GM18951 (cell line): ENCODE data around the gene ZNF407.

Source experiments
- POLR2A ChIP-seq: IDR thresholded peaks from 4 replicates; pipeline ENCODE4 v1.6.1; 2011; ENCODE audit warnings: mild to moderate bottlenecking; ENCODE audit not compliant: insufficient read length, insufficient read depth; ENCODE audit errors: extremely low read depth
- in situ Hi-C: fragments of 300-500 bp; cut with MboI; formaldehyde crosslinking; loops from one replicate; pipeline ENCODE4 v1.12.0; 2022; ENCODE audit warnings: low sequenced_read_pairs, mixed read lengths, inconsistent platforms; ENCODE audit not compliant: unreplicated experiment

ZNF407 gene, protein sequence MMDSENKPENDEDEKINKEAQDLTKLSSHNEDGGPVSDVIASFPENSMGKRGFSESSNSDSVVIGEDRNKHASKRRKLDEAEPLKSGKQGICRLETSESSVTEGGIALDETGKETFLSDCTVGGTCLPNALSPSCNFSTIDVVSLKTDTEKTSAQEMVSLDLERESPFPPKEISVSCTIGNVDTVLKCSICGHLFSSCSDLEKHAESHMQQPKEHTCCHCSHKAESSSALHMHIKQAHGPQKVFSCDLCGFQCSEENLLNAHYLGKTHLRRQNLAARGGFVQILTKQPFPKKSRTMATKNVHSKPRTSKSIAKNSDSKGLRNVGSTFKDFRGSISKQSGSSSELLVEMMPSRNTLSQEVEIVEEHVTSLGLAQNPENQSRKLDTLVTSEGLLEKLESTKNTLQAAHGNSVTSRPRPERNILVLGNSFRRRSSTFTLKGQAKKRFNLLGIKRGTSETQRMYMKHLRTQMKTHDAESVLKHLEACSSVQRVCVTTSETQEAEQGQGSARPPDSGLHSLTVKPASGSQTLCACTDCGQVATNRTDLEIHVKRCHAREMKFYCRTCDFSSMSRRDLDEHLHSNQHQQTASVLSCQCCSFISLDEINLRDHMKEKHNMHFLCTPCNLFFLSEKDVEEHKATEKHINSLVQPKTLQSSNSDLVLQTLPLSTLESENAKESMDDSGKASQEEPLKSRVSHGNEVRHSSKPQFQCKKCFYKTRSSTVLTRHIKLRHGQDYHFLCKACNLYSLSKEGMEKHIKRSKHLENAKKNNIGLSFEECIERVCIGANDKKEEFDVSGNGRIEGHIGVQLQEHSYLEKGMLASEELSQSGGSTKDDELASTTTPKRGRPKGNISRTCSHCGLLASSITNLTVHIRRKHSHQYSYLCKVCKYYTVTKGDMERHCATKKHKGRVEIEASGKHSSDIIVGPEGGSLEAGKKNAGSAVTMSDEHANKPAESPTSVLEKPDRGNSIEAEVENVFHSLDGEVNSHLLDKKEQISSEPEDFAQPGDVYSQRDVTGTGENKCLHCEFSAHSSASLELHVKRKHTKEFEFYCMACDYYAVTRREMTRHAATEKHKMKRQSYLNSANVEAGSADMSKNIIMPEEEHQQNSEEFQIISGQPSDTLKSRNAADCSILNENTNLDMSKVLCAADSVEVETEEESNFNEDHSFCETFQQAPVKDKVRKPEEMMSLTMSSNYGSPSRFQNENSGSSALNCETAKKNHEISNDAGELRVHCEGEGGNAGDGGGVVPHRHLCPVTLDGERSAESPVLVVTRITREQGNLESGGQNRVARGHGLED (N-terminal part only)

DNA sequence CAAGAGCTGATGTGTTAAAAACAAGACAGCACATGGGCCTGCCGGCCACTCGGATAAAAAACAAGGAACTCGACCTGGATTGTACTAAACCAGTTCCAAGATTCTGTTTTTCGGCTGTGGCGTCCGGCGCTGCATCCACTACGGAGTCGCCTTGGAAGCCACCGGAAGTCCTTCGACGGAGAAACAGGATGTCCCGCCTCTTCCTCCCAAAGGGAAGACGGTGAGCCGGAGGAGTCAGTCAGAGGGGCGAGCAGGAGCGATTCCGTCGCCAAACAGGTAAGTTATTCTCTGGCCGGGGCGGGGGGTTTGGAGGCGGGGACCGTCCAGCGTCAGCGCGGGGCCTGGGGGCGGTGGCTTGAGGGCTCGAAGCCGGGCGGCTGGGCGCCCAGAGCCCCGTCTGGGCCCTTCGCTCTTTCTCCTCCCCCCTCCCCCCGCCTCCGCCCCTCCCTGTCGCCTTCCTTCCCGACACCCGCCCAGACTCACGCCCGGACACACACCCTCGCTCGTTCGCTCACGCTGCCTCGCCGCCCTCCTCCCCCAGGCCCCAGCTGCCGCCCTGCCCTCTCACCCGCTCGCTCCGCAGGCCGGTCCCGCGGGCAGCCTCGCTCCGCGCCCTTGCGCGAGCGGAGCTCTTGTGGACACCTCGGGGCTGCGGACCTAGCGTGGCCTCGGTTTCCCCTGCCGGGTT, at the start of gene ZNF407:
Gene ZNF407, plus strand, starts transcription at position 209 of the 688 bp plus-strand sequence. CDS start 33,150 bp downstream, outside the sequence.
- in situ Hi-C loops, result no loop called here
- peak; percentile 47 for TF ChIP-seq POLR2A

DNA sequence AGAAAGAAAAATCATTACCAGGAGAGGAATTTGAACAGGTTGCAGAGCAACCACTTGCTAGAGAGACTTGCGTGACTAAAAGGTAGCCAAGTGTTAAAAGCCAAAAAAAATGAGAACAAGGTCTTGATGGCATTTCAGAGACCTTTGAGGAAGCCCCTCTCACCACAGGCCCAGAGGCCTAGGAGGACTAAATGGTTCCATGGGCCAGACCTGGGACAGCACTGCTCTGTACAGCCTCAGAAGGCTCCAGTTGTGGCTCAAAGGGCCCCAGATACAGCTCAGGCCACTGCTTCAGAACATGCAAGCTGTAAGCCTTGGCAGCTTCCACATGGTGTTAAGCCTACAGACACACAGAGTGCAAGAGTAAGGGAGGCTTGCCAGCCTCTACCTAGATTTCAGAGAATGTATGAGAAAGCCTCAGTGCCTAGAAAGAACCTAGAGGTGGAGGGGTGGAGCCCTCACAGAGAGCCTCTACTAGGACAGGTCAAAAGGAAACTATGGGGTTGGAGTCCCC, 48.0 kb upstream of the ZNF407 start:
- in situ Hi-C loops, result loop anchor here (10.0 to 25.0 kb wide), 2 partner anchors 187 to 355 kb away; no protein-coding TSS in a partner anchor
- TF ChIP-seq POLR2A, result no peak

DNA sequence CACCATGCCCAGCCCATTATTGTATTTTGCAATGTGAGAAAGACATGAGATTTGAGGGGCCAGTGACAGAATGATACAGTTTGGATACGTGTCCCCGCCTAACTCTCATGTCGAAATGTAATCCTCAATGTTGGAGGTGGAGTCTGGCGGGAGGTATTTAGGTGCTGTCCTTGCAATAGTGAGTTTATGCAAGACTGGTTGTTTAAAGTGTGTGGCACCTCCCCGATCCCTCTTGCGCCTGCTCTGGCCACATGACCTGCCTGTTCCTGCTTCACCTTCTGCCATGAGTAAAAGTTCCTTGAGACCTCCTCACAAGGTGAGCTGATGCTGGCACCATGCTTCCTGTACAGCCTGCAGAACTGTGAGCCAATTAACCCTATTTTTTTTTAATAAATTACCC, 46.8 kb upstream of the ZNF407 start:
- in situ Hi-C loops, result loop anchor here (10.0 to 25.0 kb wide), 2 partner anchors 189 to 356 kb away; no protein-coding TSS in a partner anchor

DNA sequence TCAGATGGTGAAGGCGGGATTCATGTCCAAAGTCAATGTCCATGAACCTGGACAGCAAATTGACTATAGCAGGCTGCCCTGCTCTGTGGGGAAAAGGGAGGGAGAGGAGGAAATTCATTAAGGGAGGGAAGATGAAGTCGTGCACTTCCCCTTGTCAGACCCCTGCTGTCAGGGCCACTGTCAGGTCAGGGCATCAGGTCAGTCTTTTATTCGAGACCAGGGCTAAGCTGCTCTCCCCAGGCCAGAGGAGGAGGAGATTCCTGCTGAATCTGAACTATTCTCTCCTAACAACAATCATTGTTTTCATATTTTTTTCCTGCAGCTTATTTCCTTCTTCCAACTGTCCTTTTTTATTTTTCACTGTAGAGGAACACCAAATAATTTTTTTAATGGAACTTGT, 46.2 kb upstream of the ZNF407 start:
- no peak for TF ChIP-seq POLR2A
- in situ Hi-C loops, result loop anchor here (10.0 to 25.0 kb wide), 2 partner anchors 189 to 357 kb away; no protein-coding TSS in a partner anchor

More for the DNA sequence above, 46.8 kb upstream of the ZNF407 start:
- no peak for TF ChIP-seq POLR2A

DNA sequence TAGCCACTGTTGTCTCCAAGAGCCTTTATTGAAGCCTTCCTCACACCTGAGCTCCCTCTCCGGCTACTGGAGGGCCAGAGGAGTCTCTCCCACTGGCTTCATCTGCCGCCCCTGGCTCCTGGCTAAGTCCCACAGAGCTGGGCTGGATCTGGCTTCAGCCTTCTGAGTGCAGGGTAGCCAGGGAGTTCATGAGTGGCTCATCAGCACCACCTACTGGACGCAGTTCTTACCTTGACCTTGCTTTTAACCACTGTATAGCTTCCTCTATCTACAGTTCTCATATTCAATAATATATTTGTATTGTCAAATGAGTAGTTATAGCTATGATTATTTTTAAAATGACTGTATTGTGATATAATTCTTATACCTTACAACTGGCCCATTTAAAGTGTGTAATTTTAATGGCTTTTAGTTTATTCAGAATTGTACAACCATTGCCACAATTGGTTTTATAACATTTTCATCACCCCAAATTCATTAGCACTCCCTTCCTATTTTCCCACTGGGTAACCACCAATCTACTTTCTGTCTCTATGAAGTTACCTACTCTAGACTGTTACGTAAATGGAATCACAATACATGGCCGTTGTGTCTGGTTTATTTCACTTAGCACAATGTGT, 45.6 kb upstream of the ZNF407 start:
- no peak for TF ChIP-seq POLR2A
- in situ Hi-C loops, result loop anchor here (10.0 to 25.0 kb wide), 2 partner anchors 190 to 357 kb away; no protein-coding TSS in a partner anchor

DNA sequence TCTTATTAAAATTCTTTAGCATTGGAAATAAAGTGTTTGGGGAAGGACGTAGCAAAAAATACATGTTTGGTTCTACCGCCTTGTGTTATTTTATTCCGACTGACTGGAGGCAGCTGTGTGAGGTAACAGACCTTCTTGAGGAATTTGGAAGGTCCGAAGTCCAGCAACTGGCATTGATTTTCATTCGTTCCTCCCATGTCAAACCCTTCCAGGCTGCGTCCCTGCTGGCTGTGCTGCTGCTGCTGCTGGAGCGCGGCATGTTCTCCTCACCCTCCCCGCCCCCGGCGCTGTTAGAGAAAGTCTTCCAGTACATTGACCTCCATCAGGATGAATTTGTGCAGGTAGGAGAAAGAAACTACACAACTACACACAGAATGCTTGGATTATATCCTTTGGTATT, 41.5 kb upstream of the ZNF407 start:
- in situ Hi-C loops, result loop anchor here (10.0 to 25.0 kb wide), 2 partner anchors 194 to 361 kb away; no protein-coding TSS in a partner anchor
- no peak for TF ChIP-seq POLR2A

DNA sequence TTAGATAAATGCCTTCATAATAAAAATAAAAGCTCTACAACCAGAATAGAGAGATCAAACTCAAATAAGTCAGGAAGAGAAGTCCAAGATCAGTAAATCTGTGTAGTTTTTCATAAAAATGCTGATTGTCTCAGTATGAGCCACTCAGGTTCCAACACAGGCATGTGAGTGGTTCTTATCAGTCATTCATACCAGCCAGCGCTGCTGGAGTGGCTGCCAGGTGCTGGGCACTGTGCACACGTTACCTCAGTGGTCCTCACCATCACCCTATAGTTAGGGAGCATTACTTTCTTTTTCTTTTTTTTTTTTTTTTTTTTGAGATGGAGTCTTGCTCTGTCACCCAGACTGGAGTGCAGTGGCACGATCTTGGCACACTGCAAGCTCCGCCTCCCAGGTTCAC, 39.6 kb upstream of the ZNF407 start:
- in situ Hi-C loops, result loop anchor here (10.0 to 25.0 kb wide), 2 partner anchors 196 to 363 kb away; no protein-coding TSS in a partner anchor
- TF ChIP-seq POLR2A, result no peak

DNA sequence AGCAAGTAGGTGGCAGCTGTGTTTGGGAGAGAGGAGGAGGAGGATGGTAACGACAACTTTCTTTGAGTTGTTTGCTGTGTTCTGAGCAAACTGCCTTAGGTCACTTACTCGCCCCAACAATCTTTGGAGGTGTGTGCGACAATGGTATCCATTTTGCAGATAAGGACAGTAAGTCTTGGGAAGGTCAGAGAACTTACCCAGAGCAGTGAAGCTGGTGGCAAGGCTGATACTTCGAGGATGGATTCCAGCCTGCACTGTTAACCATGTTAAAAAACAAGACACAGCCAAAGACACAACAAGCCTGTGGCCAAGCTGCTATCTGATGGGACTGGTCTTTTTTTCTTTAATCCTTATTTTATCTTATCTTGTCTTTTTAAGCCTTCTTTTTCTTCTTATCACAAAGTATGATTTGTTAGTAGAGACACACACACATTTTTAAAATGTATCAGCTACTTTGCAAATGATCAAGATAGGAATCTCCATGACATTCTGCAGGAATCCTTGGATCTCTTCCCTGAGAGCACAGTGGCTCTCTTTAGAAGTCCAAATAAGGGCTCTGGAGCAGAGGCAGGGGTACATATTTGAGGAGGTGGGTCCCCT, 35.4 kb upstream of the ZNF407 start:
- in situ Hi-C loops, result loop anchor here (25.0 kb wide), 1 partner anchor 200 kb away; no protein-coding TSS in a partner anchor
- TF ChIP-seq POLR2A, result no peak

DNA sequence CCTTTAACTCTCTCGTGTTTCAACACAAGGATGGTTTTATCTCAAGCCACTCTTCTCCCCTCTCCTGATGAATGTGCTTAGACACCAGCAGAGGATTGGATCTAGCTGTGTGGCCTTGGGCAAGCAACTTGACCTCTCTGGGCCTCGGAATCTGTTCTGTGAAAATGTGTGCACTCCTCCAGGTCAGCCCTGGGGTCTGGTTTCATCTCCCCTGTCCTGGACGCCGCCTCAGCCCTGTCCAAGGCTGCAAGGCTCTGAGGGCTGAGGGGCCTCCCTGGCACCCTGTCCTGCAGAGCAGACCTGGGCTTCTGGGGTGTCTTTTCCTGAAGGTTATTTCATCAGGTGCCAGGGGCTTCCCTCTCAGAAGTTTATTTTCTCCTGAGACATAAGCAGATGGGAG, 34.9 kb upstream of the ZNF407 start:
- in situ Hi-C loops, result loop anchor here (25.0 kb wide), 1 partner anchor 200 kb away; no protein-coding TSS in a partner anchor
- no peak for TF ChIP-seq POLR2A

DNA sequence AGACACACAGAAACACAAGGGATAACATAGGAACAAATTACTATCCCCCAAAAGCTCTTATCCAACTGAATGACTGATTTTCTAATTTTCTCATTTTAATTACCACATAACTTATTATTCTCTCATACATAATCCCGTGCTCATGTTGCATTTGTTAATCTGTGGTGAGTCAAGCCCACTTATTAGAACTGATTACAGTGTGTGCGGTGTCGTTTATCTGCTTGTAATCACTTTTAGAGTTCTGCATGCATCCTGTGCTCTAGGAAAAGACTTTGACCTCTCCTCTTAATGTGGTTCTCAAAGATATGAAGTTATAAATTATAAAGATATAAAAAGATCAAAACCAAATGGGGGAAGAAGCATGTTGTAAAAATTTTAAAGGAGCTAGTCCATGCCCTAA, 33.7 kb upstream of the ZNF407 start:
- TF ChIP-seq POLR2A, result no peak
- in situ Hi-C loops, result loop anchor here (25.0 kb wide), 1 partner anchor 202 kb away; no protein-coding TSS in a partner anchor

DNA sequence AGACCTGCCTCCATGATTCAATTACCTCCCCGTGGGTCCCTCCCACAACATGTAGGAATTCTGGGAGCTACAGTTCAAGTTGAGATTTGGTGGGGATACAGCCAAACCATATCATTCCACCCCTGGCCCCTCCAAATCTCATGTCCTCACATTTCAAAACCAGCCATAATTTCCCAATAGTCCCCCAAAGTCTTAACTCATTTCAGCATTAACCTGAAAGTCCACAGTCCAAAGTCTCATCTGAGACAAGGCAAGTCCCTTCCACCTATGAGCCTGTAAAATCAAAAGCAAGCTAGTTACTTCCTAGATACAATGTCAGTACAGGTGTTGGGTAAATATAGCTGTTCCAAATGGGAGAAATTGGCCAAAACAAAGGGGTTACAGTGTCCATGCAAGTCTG, 32.5 kb upstream of the ZNF407 start:
- in situ Hi-C loops, result loop anchor here (25.0 kb wide), 1 partner anchor 203 kb away; no protein-coding TSS in a partner anchor

DNA sequence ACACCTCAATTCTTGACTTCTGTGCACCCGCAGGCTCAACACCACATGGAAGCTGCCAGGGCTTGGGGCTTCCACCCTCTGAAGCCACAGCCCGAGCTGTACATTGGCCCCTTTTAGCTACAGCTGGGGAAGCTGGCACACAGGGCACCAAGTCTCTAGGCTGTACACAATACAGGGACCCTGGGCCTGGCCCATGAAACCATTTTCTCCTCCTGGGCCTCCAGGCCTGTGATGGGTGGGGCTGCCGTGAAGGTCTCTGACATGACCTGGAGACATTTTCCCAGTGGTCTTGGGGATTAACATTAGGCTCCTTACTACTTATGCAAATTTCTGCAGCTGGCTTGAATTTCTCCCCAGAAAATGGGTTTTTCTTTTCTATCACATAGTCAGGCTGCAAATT, 31.7 kb upstream of the ZNF407 start:
- in situ Hi-C loops, result loop anchor here (25.0 kb wide), 1 partner anchor 204 kb away; no protein-coding TSS in a partner anchor
